HL-60/S4 treated with phorbol 12-myristate 13-acetate at 8.2 ng/mL for 4 days and 3 days (cell line): ENCODE results near the gene SLC37A4.
"Not testable (repeated sequence)": the region's sequence is repeated elsewhere in the genome, so short reads cannot be mapped to it uniquely, and the experiment has no call there.

Experiments used
- in situ Hi-C: fragments of 300-500 bp; cut with MboI; formaldehyde crosslinking; loops from 2 replicates; pipeline ENCODE4 v1.15.0; 2022; ENCODE audit warnings: low sequenced_read_pairs

Gene SLC37A4

GRCh38 chr11:119042927-119043326 lies 12.2 kb upstream of the SLC37A4 start:
- in situ Hi-C loops, result no loop called here

GRCh38 chr11:119041821-119042514 lies 11.3 kb upstream of the SLC37A4 start:
- in situ Hi-C loops, result no loop called here

GRCh38 chr11:119039471-119039870 lies 8.8 kb upstream of the SLC37A4 start:
- in situ Hi-C loops, result not testable (repeated sequence)

- in situ Hi-C loops, result no loop called here
Observed at GRCh38 chr11:119038884-119039283, 8.2 kb upstream of the SLC37A4 start.

- in situ Hi-C loops, result no loop called here
Observed at GRCh38 chr11:119034813-119035212, 4.1 kb upstream of the SLC37A4 start.

GRCh38 chr11:119033421-119033820 lies 2.7 kb upstream of the SLC37A4 start:
- in situ Hi-C loops, result not testable (repeated sequence)

- in situ Hi-C loops, result no loop called here
Observed at GRCh38 chr11:119031912-119032280, 1.2 kb upstream of the SLC37A4 start.

GRCh38 chr11:119030029-119030328 lies 698 bp downstream of the SLC37A4 start:
- in situ Hi-C loops, result no loop called here

- in situ Hi-C loops, result no loop called here
Observed at GRCh38 chr11:119029340-119030028, 1.2 kb downstream of the SLC37A4 start.

- in situ Hi-C loops, result no loop called here
Observed at GRCh38 chr11:119029069-119029339, 1.7 kb downstream of the SLC37A4 start.

GRCh38 chr11:119028346-119029068 lies 2.2 kb downstream of the SLC37A4 start:
- in situ Hi-C loops, result no loop called here

GRCh38 chr11:119027561-119028345 lies 2.9 kb downstream of the SLC37A4 start:
- in situ Hi-C loops, result no loop called here

GRCh38 chr11:119026970-119027369 lies 3.7 kb downstream of the SLC37A4 start:
- in situ Hi-C loops, result no loop called here

- in situ Hi-C loops, result no loop called here
Observed at GRCh38 chr11:119025978-119026766, 4.5 kb downstream of the SLC37A4 start.

GRCh38 chr11:119025541-119025940 lies 5.1 kb downstream of the SLC37A4 start:
- in situ Hi-C loops, result no loop called here

- in situ Hi-C loops, result no loop called here
Observed at GRCh38 chr11:119025099-119025473, 5.6 kb downstream of the SLC37A4 start.

- in situ Hi-C loops, result no loop called here
Observed at GRCh38 chr11:119024430-119025098, 6.1 kb downstream of the SLC37A4 start.

GRCh38 chr11:119023741-119024140 lies 6.9 kb downstream of the SLC37A4 start:
- in situ Hi-C loops, result no loop called here

GRCh38 chr11:119021631-119022030 lies 9.0 kb downstream of the SLC37A4 start:
- in situ Hi-C loops, result no loop called here

GRCh38 chr11:119019996-119020395 lies 10.7 kb downstream of the SLC37A4 start:
- in situ Hi-C loops, result no loop called here
